ENCODE data around the gene SLC22A1. TPM values are rescaled to one million over a fixed set of nuclear protein-coding genes. Genes with fewer than 3 reads are reported as not detected.

SLC22A1 gene
- total RNA-seq, 1 donor = 0.86 TPM

GRCh38 chr6:160177220-160177619 is 55.6 kb downstream of the SLC22A1 start:
- TF ChIP-seq CTCF (IDR thresholded peaks at IDR 0.05; ENCODE audit: insufficient read depth, low read depth, low read length) = no peak

GRCh38 chr6:160178271-160178670 is 56.7 kb downstream of the SLC22A1 start:
- TF ChIP-seq CTCF (IDR thresholded peaks at IDR 0.05; ENCODE audit: insufficient read depth, low read depth, low read length) = no peak
- peak; percentile 24 for DNase-seq (ENCODE audit: low read depth)
- H3K4me3 ChIP-seq (ENCODE audit: low read depth, low read length) = no peak overlapping the region

More at GRCh38 chr6:160177220-160177619, 55.6 kb downstream of the SLC22A1 start:
- DNase-seq (ENCODE audit: low read depth) = no peak
- H3K4me3 ChIP-seq (ENCODE audit: low read depth, low read length) = no peak overlapping the region

DNA sequence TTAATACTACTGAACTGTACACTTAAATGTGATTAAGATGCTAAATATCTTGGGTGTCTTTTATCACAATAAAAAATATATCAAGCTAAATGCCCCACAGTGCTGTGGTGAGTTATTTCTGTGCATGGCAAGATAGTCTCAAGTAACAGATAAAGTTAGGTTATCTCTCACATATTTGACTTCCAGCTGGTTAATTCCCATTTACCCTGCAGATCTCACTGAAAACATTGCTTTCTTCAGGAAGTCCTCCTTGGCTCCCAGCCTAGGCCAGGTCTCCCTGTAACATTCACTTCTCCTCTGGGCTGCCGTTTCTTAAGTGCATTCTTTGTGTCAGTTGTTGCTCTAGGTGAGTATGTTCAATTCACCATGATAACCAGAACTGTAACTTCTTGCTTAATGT is 59.1 kb downstream of the SLC22A1 start:
- no peak for DNase-seq (ENCODE audit: low read depth)

DNA sequence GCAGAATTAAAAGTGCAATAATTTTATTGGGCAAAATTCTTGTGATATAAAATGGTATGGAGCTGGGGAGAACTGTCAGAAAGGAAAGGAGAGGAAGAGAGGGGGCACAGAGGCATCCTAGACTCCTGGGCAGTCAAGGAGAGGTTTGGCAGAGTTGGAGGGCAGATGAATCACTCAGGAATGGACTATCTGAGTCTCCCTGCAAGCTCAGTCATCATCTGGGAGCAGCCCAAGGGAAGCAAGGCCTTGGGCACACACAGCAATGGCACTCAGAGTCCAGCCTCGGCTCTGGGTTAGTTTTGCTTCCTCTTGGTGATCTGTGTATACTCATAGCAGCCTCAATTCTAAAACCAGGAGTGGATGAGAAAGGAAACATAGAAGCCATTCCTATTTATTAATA is 67.2 kb downstream of the SLC22A1 start:
- H3K4me3 ChIP-seq (ENCODE audit: low read depth, low read length) = no peak overlapping the region
- DNase-seq (ENCODE audit: low read depth) = no peak
- TF ChIP-seq CTCF (IDR thresholded peaks at IDR 0.05; ENCODE audit: insufficient read depth, low read depth, low read length) = no peak

More for the DNA sequence above, 59.1 kb downstream of the SLC22A1 start:
- no peak overlapping the region for H3K4me3 ChIP-seq (ENCODE audit: low read depth, low read length)
- TF ChIP-seq CTCF (IDR thresholded peaks at IDR 0.05; ENCODE audit: insufficient read depth, low read depth, low read length) = no peak

DNA sequence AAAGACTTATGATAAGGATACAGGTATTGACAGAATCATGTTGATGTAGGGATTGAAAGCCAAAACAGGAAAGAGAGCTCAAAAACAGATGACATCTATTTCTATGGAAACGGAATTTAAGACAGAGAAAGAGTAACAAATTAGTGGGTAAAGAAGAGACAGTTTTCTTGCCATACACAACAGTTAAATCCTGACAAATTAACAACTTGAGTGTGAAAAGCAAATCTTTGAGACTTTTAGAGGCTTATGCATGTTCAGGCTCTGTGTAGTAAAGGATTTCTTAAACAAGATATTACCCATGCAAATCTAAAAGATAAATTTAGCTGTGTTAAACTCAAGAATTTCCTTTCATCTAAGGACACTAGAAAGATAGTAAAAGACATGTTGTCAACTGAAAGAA is 68.5 kb downstream of the SLC22A1 start:
- no peak for DNase-seq (ENCODE audit: low read depth)
- no peak overlapping the region for H3K4me3 ChIP-seq (ENCODE audit: low read depth, low read length)
- no peak for TF ChIP-seq CTCF (IDR thresholded peaks at IDR 0.05; ENCODE audit: insufficient read depth, low read depth, low read length)

DNA sequence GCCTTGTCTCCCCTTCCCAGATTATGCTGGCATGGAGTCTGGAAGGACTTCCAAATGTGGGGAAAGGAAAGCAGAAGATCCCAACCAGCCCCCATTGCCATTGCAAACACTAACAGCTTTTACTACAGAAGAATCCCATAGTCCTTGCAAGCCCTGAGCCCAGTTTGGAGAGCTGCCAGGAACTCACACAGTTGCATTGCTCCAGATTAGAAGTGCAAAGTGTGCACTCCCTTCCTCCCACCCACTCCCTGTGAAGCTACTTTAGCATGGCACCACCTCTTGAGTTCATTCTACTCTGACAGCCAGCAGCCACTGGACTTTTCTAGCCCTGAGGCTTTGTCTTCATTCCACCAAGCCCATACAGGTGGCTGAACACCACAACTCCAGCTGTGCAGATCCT is 69.4 kb downstream of the SLC22A1 start:
- DNase-seq (ENCODE audit: low read depth) = no peak
- H3K4me3 ChIP-seq (ENCODE audit: low read depth, low read length) = no peak overlapping the region
- no peak for TF ChIP-seq CTCF (IDR thresholded peaks at IDR 0.05; ENCODE audit: insufficient read depth, low read depth, low read length)

DNA sequence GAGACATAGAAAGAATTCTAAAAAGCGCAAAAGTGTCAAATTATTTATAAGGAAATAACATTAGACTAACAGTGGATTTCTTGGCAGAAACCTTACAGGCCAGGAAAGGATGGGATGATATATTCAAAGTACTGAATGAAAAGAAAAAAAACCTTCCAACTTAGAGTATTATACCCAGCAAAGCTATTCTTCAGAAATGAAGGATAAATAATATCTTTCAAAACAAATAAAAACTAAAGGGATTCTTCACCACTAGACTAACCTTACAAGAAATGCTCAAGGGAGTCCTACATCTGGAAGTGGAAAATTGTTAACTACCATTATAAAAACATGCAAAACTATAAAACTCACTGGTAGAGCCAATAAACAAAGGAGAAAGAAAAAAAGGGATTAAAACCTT is 71.2 kb downstream of the SLC22A1 start:
- DNase-seq (ENCODE audit: low read depth) = no peak
- TF ChIP-seq CTCF (IDR thresholded peaks at IDR 0.05; ENCODE audit: insufficient read depth, low read depth, low read length) = no peak
- H3K4me3 ChIP-seq (ENCODE audit: low read depth, low read length) = no peak overlapping the region
